SW 1271 (cell line): ENCODE measurements around the gene MCRIP2.
A peak's percentile ranks its signal among the peaks of the same experiment; 100 is the strongest.

Source experiments
- DNase-seq, 2 experiments: peaks; one replicate each; lab custom pipeline; 2025; lab: John Stamatoyannopoulos, UW

Gene MCRIP2

GRCh38 chr16:616733-617586 lies 24.7 kb upstream of the MCRIP2 start:
- DNase-seq: no peak

- DNase-seq: no peak
Observed at GRCh38 chr16:617855-618254, 23.8 kb upstream of the MCRIP2 start.

- no peak for DNase-seq
Observed at GRCh38 chr16:619476-620100, 22.0 kb upstream of the MCRIP2 start.

- DNase-seq: no peak
Observed at GRCh38 chr16:620700-621525, 20.7 kb upstream of the MCRIP2 start.

GRCh38 chr16:621526-622105 lies 20.0 kb upstream of the MCRIP2 start:
- DNase-seq: no peak

- DNase-seq: no peak
Observed at GRCh38 chr16:622920-623280, 18.7 kb upstream of the MCRIP2 start.

GRCh38 chr16:624526-625070 lies 17.0 kb upstream of the MCRIP2 start:
- DNase-seq: no peak

GRCh38 chr16:625117-625976 lies 16.3 kb upstream of the MCRIP2 start:
- DNase-seq: no peak

- DNase-seq: no peak
Observed at GRCh38 chr16:625977-626765, 15.5 kb upstream of the MCRIP2 start.

GRCh38 chr16:626787-627453 lies 14.7 kb upstream of the MCRIP2 start:
- DNase-seq: peak in 1 of 2 experiments; percentile 30

- DNase-seq: no peak
Observed at GRCh38 chr16:627454-628239, 14.0 kb upstream of the MCRIP2 start.

- no peak for DNase-seq
Observed at GRCh38 chr16:628321-629061, 13.1 kb upstream of the MCRIP2 start.

- DNase-seq: no peak
Observed at GRCh38 chr16:629185-629832, 12.3 kb upstream of the MCRIP2 start.

- no peak for DNase-seq
Observed at GRCh38 chr16:629833-630248, 11.8 kb upstream of the MCRIP2 start.

- no peak for DNase-seq
Observed at GRCh38 chr16:630249-630814, 11.3 kb upstream of the MCRIP2 start.

GRCh38 chr16:630815-631405 lies 10.7 kb upstream of the MCRIP2 start, which contains the start of gene WFIKKN1:
WFIKKN1 (plus strand) TSS chr16:630985; CDS start chr16:631254, 269 bp downstream.
- DNase-seq: no peak
